ENCODE results near the gene A2M.

The A2M gene

GRCh38 chr12:9040484-9041186 is 75.1 kb downstream of the A2M start:
- DNase-seq (ENCODE audit: extremely low read depth in 1 of 2, low read depth in 1 of 2): no peak

GRCh38 chr12:9039397-9039977 is 76.2 kb downstream of the A2M start:
- no peak for DNase-seq (ENCODE audit: extremely low read depth in 1 of 2, low read depth in 1 of 2)

- no peak for DNase-seq (ENCODE audit: extremely low read depth in 1 of 2, low read depth in 1 of 2)
Observed at GRCh38 chr12:9037431-9037830, 78.3 kb downstream of the A2M start.

GRCh38 chr12:9036227-9036626 is 79.5 kb downstream of the A2M start:
- no peak for DNase-seq (ENCODE audit: extremely low read depth in 1 of 2, low read depth in 1 of 2)

GRCh38 chr12:9034095-9034494 is 81.6 kb downstream of the A2M start:
- no peak for DNase-seq (ENCODE audit: extremely low read depth in 1 of 2, low read depth in 1 of 2)

- no peak for DNase-seq (ENCODE audit: extremely low read depth in 1 of 2, low read depth in 1 of 2)
Observed at GRCh38 chr12:9033265-9033887, 82.3 kb downstream of the A2M start.

- DNase-seq (ENCODE audit: extremely low read depth in 1 of 2, low read depth in 1 of 2): no peak
Observed at GRCh38 chr12:9032202-9032964, 83.3 kb downstream of the A2M start.

- no peak for DNase-seq (ENCODE audit: extremely low read depth in 1 of 2, low read depth in 1 of 2)
Observed at GRCh38 chr12:9030776-9031175, 84.9 kb downstream of the A2M start.

GRCh38 chr12:9027161-9028059 is 88.3 kb downstream of the A2M start:
- DNase-seq (ENCODE audit: extremely low read depth in 1 of 2, low read depth in 1 of 2): no peak

- DNase-seq (ENCODE audit: extremely low read depth in 1 of 2, low read depth in 1 of 2): no peak
Observed at GRCh38 chr12:9024512-9024911, 91.2 kb downstream of the A2M start.

- no peak for DNase-seq (ENCODE audit: extremely low read depth in 1 of 2, low read depth in 1 of 2)
Observed at GRCh38 chr12:9022592-9022991, 93.1 kb downstream of the A2M start.
